HG03558 (cell line): ENCODE results near the gene ENDOG.
"Not testable (repeated sequence)": the region's sequence is repeated elsewhere in the genome, so short reads cannot be mapped to it uniquely, and the experiment has no call there.

ENCODE experiments used
- ATAC-seq: cut with Tn5 transposase; IDR thresholded peaks from one replicate; pipeline ENCODE4 v1.9.1; 2021; ENCODE audit warnings: moderate number of reproducible peaks; ENCODE audit not compliant: unreplicated experiment; ENCODE audit errors: extremely low read depth

ENDOG gene

DNA sequence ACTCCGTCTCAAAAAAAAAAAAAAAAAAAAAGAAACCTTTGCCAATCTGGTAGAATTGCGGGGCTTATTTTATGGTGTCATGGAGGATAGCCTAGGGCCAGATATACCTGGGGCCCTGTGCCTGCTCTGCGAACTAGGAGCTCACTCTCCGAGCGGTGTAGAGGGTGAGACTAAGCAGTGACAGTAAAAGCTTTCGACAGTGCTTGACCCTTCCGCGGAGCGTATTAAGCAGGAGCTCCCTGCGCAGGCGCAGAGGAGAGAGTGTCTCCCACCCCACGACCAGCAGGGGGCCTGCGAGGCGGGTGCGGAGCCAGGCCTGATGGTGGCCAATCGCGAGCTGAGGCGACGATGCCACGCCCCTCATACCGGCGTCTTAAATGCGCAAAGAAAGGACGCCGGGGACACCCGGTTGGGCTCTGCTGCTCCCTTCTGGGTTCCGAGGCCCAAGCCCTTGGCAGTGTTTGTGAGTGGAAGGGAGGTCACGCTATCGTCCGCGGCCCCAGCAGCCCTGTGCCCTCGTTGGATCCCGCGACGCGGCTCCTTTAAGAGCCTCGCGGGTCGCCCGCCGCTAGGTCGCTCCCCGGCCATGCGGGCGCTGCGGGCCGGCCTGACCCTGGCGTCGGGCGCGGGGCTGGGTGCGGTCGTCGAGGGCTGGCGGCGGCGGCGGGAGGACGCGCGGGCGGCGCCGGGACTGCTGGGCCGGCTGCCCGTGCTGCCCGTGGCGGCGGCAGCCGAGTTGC is at the start of gene ENDOG:
ENDOG (plus strand) TSS at position 402 of the 740 bp plus-strand sequence; CDS start at position 587, 185 bp downstream.
- ATAC-seq, result peak; percentile 84

DNA sequence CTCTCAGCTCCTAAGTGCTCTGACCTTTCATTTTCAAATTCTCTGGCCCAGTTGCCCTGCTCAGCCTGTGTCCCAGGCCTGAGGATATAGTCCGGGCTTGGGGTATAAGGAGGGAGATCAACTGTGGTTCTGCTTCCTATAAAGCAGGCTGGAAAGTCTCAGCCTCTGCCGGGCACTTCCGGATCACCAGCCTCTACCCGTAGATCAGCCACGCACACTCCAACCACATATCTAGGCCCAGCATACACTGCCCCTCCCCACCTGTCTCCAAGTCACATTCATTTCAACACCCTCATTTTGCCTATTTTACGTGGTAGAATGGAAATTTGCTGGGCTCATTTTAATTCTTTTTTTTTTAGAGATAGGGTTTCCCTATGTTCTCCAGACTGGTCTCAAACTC is 49.7 kb upstream of the ENDOG start:
- ATAC-seq, result no peak

GRCh38 chr9:128770286-128771030 is 47.8 kb upstream of the ENDOG start:
- no peak for ATAC-seq

- ATAC-seq, result no peak
These were observed 47.1 kb upstream of the ENDOG start for GRCh38 chr9:128771094-128771721.

- peak; percentile 59 for ATAC-seq
These were observed 46.4 kb upstream of the ENDOG start, which contains the start of gene ZER1 for GRCh38 chr9:128771745-128772519. Gene ZER1, minus strand, starts transcription at chr9:128771927. Its CDS starts 16,362 bp downstream, at chr9:128755565.

GRCh38 chr9:128773049-128773448 is 45.3 kb upstream of the ENDOG start:
- ATAC-seq, result no peak

- ATAC-seq, result no peak
These were observed 43.5 kb upstream of the ENDOG start for GRCh38 chr9:128774804-128775203.

- not testable (repeated sequence) for ATAC-seq
These were observed 38.2 kb upstream of the ENDOG start for GRCh38 chr9:128780093-128780492.

GRCh38 chr9:128781187-128782070 is 36.9 kb upstream of the ENDOG start:
- ATAC-seq, result no peak

DNA sequence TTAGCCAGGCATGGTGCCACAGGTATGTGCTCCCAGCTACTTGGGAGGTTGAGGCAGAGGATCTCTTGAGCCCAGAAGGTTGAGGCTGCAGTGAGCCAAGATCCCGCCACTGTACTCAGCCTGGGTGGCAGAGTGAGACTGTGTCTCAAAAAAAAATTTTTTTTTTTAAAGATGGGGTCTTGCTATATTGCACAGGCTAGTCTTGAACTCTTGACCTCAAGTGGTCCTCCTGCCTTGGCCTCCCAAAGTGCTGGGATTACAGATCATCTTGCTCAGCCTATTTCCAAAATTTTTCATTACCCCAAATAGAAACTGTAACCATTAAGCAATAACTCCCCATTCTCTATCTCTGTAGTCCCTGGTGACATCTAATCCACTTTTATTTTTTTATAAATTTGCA is 35.6 kb upstream of the ENDOG start:
- no peak for ATAC-seq

DNA sequence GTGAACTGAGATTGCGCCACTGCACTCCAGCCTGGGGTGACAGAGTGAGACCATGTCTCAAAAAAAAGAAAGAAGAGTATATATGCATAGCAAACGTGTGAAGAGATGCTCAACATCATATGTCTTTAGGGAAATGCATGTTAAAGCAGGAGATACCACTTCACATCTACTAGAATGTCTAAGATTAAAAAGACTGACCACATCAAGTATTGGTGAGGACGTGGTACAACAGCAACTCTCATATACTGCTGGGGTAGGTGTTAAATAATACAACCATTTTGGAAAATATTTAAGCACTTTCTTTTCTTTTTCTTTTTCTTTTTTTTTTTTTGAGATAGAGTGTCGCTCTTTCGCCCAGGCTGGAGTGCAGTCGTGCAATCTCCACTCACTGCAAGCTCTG is 32.9 kb upstream of the ENDOG start:
- no peak for ATAC-seq

DNA sequence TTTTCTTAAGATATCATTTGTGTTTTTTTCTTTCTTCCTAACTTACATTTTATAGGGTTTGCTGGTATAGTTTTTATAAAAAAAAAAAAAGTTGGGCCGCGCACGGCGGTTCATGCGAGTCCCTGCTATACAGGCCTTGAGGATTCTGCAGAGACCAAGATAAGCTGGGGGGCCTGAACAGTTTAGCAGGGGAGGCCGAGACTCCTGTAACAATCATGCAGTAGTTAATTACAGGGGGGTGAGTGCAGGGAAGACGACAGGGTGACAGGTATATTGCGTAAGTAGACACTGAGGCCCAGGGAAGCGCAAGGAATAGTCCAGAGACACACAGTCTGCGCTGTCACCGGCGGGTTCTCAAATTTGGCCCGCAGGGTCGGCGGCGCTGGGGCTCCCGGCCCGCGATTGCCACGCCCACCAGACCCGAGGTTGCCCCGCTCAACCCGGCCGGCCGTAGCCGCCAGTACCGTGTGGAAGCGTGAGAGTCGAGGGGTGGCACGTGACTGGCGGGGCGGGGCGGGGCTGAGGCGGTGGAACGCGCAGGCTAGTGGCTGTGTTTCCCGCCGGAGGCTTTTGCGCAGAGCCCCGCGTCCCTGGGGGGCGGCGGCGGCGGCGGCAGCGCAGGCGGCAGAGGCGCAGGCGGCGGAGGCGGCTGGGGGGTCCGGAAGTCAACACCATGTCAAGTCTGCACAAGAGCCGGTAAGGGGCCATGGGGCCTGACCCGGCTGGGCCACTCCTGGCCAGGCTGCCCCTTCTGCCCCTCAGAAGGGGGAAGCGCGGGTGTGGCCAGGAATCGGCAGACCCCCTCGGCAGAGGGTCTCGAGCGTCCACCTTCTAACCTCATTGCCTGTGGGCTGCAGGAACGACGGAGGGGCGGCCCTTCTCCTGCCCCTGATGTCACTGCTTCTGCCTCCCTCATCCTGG is 31.4 kb upstream of the ENDOG start, which contains the start of gene TBC1D13:
TBC1D13 (plus strand) TSS at position 573 of the 921 bp plus-strand sequence; CDS start at position 674, 101 bp downstream.
- ATAC-seq, result no peak

- no peak for ATAC-seq
These were observed 30.6 kb upstream of the ENDOG start for GRCh38 chr9:128787659-128788058.

- ATAC-seq, result no peak
These were observed 29.9 kb upstream of the ENDOG start for GRCh38 chr9:128788445-128788844.

DNA sequence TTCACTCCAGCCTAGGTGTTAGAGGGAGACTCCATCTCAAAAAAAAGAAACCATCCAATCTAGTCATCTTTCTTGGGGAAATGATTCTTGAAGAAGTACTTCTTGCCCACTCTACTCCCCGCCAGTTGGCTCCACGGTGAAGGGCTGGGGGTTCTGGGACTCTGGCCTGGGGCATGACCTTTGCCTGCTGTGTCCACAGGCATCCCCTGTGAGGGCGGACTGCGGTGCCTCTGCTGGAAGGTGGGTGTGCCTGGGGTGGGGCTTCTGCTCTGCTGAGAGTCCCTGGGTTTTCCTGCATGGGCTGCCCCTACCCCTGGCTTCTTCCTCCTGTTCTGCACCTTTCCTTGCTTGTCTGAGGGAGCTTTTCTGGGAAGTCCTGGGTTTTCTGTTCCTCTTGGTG is 27.8 kb upstream of the ENDOG start:
- no peak for ATAC-seq

- no peak for ATAC-seq
These were observed 26.2 kb upstream of the ENDOG start for GRCh38 chr9:128792134-128792533.

GRCh38 chr9:128792978-128793686 is 25.2 kb upstream of the ENDOG start:
- ATAC-seq, result no peak

GRCh38 chr9:128794961-128795360 is 23.3 kb upstream of the ENDOG start:
- ATAC-seq, result not testable (repeated sequence)
